Testis (tissue), 3 donors: ENCODE measurements around the gene CCND3. TPM values are rescaled to one million over a fixed set of nuclear protein-coding genes. Genes with fewer than 3 reads are reported as not detected.

Experiments used
- DNase-seq: peaks from one replicate; pipeline ENCODE4 v3.0.0-alpha.2; 2019
- H3K27ac ChIP-seq, 2 donors: fragments of 200-600 bp; sonication (generic); one replicate each; pipeline ENCODE4 v1.5.1; 2019
- H3K27me3 ChIP-seq: fragments of 200-600 bp; sonication (generic); one replicate; pipeline ENCODE4 v1.5.1; 2019
- H3K36me3 ChIP-seq: fragments of 200-600 bp; sonication (generic); one replicate; pipeline ENCODE4 v1.5.1; 2017; ENCODE audit warnings: low read depth; ENCODE audit errors: missing control alignments
- H3K4me1 ChIP-seq: fragments of 200-600 bp; sonication (generic); one replicate; pipeline ENCODE4 v1.5.1; 2019
- H3K4me3 ChIP-seq, 2 donors: fragments of 200-600 bp; sonication (generic); one replicate each; pipeline ENCODE4 v1.5.1; 2017 to 2019
- H3K9me3 ChIP-seq: fragments of 200-600 bp; sonication (generic); one replicate; pipeline ENCODE4 v1.5.1; 2017
- POLR2A ChIP-seq: fragments of 450-650 bp; IDR thresholded peaks from one replicate; pipeline ENCODE4 v1.6.1; 2017; ENCODE audit warnings: antibody characterized with exemption, mild to moderate bottlenecking, moderate library complexity
- WGBS, 2 donors: methylation state at CpG; one replicate each; pipeline ENCODE4 v1.1.5; 2018; 5-methylcytosine and 5-hydroxymethylcytosine counted together
- intact Hi-C: fragments of 100-400 bp; cut with DNase I; formaldehyde crosslinking; loops from one replicate; pipeline ENCODE4 v1.15.1; 2023; ENCODE audit warnings: low total_unique reads
- polyA plus RNA-seq: library from polyadenylated mRNA; stranded (reverse); fragments of 350-450 nt; fragmentation: Illumina TruSeq; extraction: RNeasy Lipid Tissue Mini Kit (QIAGEN cat#74804); gene quantifications from one replicate; pipeline ENCODE4 v1.2.3, GENCODE V29; 2014; ENCODE audit warnings: low read depth, low replicate concordance; ENCODE audit not compliant: insufficient read depth
- small RNA-seq, 2 donors: library from RNA; depleted of rRNA; stranded (forward); fragments of <200 nt; gene quantifications; one replicate each; pipeline ENCODE3, GENCODE V24; 2016
- total RNA-seq, 2 donors: library from RNA; depleted of rRNA; stranded (reverse); fragments of >200 nt; gene quantifications; one replicate each; pipeline ENCODE4 v1.2.3, GENCODE V29; 2016
- TF ChIP-seq, protein P1 (sequence below), 3 experiments: fragments of 450-650 bp in 2 of 3; fragments of 200-600 bp in 1 of 3; sonication (generic) in 1 of 3; IDR thresholded peaks; one replicate each; pipeline ENCODE4 v1.5.1; 2016 to 2019; ENCODE audit warnings: antibody characterized with exemption in 3 of 3, mild to moderate bottlenecking in 2 of 3, moderate library complexity in 1 of 3

Gene CCND3
- total and polyA plus RNA-seq, 3 donors from 2014 or later = 21.2 to 32.9 (median 27.9) TPM

DNA sequence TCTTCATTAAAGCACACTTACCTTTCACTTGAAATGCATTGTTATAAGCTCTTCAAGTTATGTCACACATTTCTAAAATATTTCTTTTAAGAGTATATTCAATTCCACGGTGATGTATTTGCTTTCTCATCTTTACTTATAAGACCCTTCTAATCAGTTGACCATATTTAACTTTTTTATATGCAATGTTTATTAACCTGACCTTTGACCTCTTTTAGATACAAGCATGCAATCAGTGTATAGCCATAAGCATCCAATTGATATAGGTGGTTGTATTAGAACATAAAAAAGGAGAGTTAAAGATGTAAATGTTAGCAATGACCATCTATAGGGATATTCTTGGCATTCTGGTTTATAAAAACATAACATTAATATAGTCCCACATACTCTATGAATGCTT, 55.7 kb downstream of the CCND3 start:
- TF ChIP-seq, protein P1, sequence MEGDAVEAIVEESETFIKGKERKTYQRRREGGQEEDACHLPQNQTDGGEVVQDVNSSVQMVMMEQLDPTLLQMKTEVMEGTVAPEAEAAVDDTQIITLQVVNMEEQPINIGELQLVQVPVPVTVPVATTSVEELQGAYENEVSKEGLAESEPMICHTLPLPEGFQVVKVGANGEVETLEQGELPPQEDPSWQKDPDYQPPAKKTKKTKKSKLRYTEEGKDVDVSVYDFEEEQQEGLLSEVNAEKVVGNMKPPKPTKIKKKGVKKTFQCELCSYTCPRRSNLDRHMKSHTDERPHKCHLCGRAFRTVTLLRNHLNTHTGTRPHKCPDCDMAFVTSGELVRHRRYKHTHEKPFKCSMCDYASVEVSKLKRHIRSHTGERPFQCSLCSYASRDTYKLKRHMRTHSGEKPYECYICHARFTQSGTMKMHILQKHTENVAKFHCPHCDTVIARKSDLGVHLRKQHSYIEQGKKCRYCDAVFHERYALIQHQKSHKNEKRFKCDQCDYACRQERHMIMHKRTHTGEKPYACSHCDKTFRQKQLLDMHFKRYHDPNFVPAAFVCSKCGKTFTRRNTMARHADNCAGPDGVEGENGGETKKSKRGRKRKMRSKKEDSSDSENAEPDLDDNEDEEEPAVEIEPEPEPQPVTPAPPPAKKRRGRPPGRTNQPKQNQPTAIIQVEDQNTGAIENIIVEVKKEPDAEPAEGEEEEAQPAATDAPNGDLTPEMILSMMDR (IDR thresholded peaks at IDR 0.05) = no peak
- TF ChIP-seq POLR2A = no peak
- intact Hi-C loops = no loop called here
- no peak overlapping the region for H3K4me3 ChIP-seq
- no peaks in the 10 kb centered on the region for H3K36me3 ChIP-seq
- no peaks in the 10 kb centered on the region for H3K9me3 ChIP-seq
- no peak overlapping the region for H3K27ac ChIP-seq
- H3K27me3 ChIP-seq = no peaks in the 10 kb centered on the region
- no peaks in the 10 kb centered on the region for H3K4me1 ChIP-seq
- 95 to 96% methylated on average over 1 of the region's 1 CpG for WGBS, 2 donors
- no peak for DNase-seq

DNA sequence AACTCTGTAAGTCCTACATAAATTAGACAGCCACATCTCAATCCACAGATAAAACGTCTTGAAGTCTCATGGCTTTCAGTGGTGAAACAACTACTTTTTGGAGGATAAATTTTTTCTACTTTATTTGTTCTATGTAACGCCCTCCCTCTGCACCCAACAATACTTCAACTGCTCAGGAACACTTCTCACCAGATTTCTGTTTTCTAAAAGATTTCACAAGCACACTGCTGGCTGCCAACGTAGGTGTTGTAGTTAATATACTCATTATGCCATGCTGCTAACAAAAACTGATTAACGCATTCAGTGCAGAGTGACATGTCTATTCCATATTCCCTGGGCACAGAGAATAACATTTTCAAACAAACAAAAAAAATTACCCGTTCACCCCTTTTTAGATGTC, 56.7 kb downstream of the CCND3 start:
- H3K27ac ChIP-seq = no peak overlapping the region
- intact Hi-C loops = no loop called here
- no peak for TF ChIP-seq POLR2A
- TF ChIP-seq, protein P1 (IDR thresholded peaks at IDR 0.05) = no peak
- DNase-seq = no peak
- H3K27me3 ChIP-seq = no peaks in the 10 kb centered on the region
- H3K36me3 ChIP-seq = no peaks in the 10 kb centered on the region
- H3K4me1 ChIP-seq = no peaks in the 10 kb centered on the region
- 90% methylated on average over 5 of the region's 5 CpGs for WGBS, 2 donors
- no peaks in the 10 kb centered on the region for H3K9me3 ChIP-seq
- H3K4me3 ChIP-seq = no peak overlapping the region

Small RNA genes lying within 50 kb of the gene (small RNA-seq; reads per million reads assigned to genes)
- 0 reads per million in 2 donors for gene RF00019

Other genes with a start within 250 kb of the CCND3 start
- gene TFEB, start 206.2 kb downstream of the CCND3 start, total RNA-seq = 1 to 10 TPM; 4.5 to 5.2 TPM
- gene TFEB, start 206.2 kb downstream of the CCND3 start, polyA plus RNA-seq = 6.3 TPM
- gene PGC, start 194.4 kb downstream of the CCND3 start, total RNA-seq = 1 to 10 TPM in 1 of 2 donors, not detected in 1; 1.3 TPM
- 0.42 TPM for gene PGC, start 194.4 kb downstream of the CCND3 start, polyA plus RNA-seq
- gene FRS3, start 161.9 kb downstream of the CCND3 start, total RNA-seq = 10 to 100 TPM; 33.4 to 34.1 TPM
- 39.3 TPM for gene FRS3, start 161.9 kb downstream of the CCND3 start, polyA plus RNA-seq
- 10 to 100 TPM in 1 of 2 donors, 1 to 10 TPM in 1; 1.9 to 10.6 TPM for gene PRICKLE4, start 161.0 kb downstream of the CCND3 start, total RNA-seq
- gene PRICKLE4, start 161.0 kb downstream of the CCND3 start, polyA plus RNA-seq = not detected
- 100 to 1,000 TPM; 168 to 172 TPM for gene TOMM6, start 154.1 kb downstream of the CCND3 start, total RNA-seq
- gene TOMM6, start 154.1 kb downstream of the CCND3 start, polyA plus RNA-seq = 233 TPM
- gene USP49, start 46.4 kb downstream of the CCND3 start, total RNA-seq = 10 to 100 TPM; 19.7 to 26.3 TPM
- gene USP49, start 46.4 kb downstream of the CCND3 start, polyA plus RNA-seq = 9.3 TPM
- gene MED20, start 20.7 kb downstream of the CCND3 start, total RNA-seq = 10 to 100 TPM; 25.1 TPM
- 15.9 TPM for gene MED20, start 20.7 kb downstream of the CCND3 start, polyA plus RNA-seq
- 10 to 100 TPM; 13.7 to 18.7 TPM for gene BYSL, start 20.3 kb downstream of the CCND3 start, total RNA-seq
- 20.5 TPM for gene BYSL, start 20.3 kb downstream of the CCND3 start, polyA plus RNA-seq
- 10 to 100 TPM; 29.7 to 51.3 TPM for gene TAF8, start 108.7 kb upstream of the CCND3 start, total RNA-seq
- 20.8 TPM for gene TAF8, start 108.7 kb upstream of the CCND3 start, polyA plus RNA-seq
- gene C6orf132, start 200.8 kb upstream of the CCND3 start, total RNA-seq = 1 to 10 TPM; 1.1 to 1.3 TPM
- gene C6orf132, start 200.8 kb upstream of the CCND3 start, polyA plus RNA-seq = 2.0 TPM
- 10 to 100 TPM in 1 of 2 donors, 1 to 10 TPM in 1; 6.7 to 44.2 TPM for gene GUCA1A, start 231.6 kb upstream of the CCND3 start, total RNA-seq
- 47.0 TPM for gene GUCA1A, start 231.6 kb upstream of the CCND3 start, polyA plus RNA-seq